Endothelial cell (in vitro differentiated cells): Measurements from ENCODE around the gene LSM14B. TPM values are rescaled to one million over a fixed set of nuclear protein-coding genes. Genes with fewer than 3 reads are reported as not detected.
A peak's percentile ranks its signal among the peaks of the same experiment; 100 is the strongest.

Experiments used
- DNase-seq: peaks from one replicate; pipeline ENCODE4 v3.0.0; 2021; ENCODE audit warnings: low spot score
- H3K27ac Mint-ChIP-seq: one replicate; pipeline ENCODE4 v1.8.0; 2021; ENCODE audit warnings: mixed read lengths, inconsistent platforms; ENCODE audit not compliant: unreplicated experiment
- H3K27me3 Mint-ChIP-seq: one replicate; pipeline ENCODE4 v1.8.0; 2021; ENCODE audit warnings: mild to moderate bottlenecking, moderate library complexity, mixed read lengths, inconsistent platforms; ENCODE audit not compliant: unreplicated experiment
- H3K36me3 Mint-ChIP-seq: one replicate; pipeline ENCODE4 v1.8.0; 2021; ENCODE audit warnings: mild to moderate bottlenecking, low read depth, mixed read lengths, inconsistent platforms; ENCODE audit not compliant: unreplicated experiment
- H3K4me1 Mint-ChIP-seq: one replicate; pipeline ENCODE4 v1.8.0; 2021; ENCODE audit warnings: mild to moderate bottlenecking, mixed read lengths, inconsistent platforms; ENCODE audit not compliant: unreplicated experiment
- H3K4me3 Mint-ChIP-seq: one replicate; pipeline ENCODE4 v1.8.0; 2021; ENCODE audit warnings: mild to moderate bottlenecking, mixed read lengths, inconsistent platforms; ENCODE audit not compliant: unreplicated experiment
- H3K9me3 Mint-ChIP-seq: one replicate; pipeline ENCODE4 v1.8.0; 2021; ENCODE audit warnings: mixed read lengths, inconsistent platforms; ENCODE audit not compliant: unreplicated experiment
- total RNA-seq: library from RNA; stranded (reverse); fragmentation: NEBNext Ultra II Directional; extraction: Animal tissue kit (Norgen Biotek cat#: 25700); gene quantifications from one replicate; pipeline ENCODE4 v1.2.1, GENCODE V29; 2021; ENCODE audit not compliant: unreplicated experiment
- TF ChIP-seq, protein P1 (sequence below): fragments of 200-600 bp; sonication (generic); IDR thresholded peaks from one replicate; pipeline ENCODE4 v1.5.0; 2021; ENCODE audit warnings: antibody characterized with exemption; ENCODE audit not compliant: unreplicated experiment

LSM14B gene
- total RNA-seq, 1 donor from 2014 or later: 35.3 TPM

DNA sequence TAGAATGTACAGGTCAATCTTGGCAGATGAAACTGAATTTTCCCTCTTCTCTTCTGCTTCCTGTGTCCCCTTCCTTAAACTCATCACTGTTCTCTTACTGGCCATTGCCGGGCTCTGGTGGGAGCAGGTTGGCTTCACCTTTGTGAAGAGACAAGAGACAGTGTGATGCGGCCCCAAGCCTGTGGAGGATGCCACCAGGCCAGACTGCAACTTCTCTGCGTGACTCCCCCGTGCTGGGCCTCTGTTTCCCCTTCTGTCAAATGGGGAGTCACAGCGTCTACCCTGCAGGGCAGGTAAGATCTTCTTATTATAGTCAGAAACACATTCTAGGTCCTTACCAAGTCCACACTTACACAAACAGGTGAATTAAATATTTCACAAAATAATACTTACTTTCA, 1.9 kb upstream of the LSM14B start:
- Mint-ChIP-seq H3K27me3 (peaks cover 2% of the 10 kb centered on the region), H3K4me3 (peak overlapping the region; percentile 10), H3K27ac (no peak overlapping the region), H3K36me3 (peaks cover 11% of the 10 kb centered on the region), H3K4me1 (peaks cover 2% of the 10 kb centered on the region), H3K9me3 (no peaks in the 10 kb centered on the region)
- TF ChIP-seq, protein P1, sequence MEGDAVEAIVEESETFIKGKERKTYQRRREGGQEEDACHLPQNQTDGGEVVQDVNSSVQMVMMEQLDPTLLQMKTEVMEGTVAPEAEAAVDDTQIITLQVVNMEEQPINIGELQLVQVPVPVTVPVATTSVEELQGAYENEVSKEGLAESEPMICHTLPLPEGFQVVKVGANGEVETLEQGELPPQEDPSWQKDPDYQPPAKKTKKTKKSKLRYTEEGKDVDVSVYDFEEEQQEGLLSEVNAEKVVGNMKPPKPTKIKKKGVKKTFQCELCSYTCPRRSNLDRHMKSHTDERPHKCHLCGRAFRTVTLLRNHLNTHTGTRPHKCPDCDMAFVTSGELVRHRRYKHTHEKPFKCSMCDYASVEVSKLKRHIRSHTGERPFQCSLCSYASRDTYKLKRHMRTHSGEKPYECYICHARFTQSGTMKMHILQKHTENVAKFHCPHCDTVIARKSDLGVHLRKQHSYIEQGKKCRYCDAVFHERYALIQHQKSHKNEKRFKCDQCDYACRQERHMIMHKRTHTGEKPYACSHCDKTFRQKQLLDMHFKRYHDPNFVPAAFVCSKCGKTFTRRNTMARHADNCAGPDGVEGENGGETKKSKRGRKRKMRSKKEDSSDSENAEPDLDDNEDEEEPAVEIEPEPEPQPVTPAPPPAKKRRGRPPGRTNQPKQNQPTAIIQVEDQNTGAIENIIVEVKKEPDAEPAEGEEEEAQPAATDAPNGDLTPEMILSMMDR: no peak
- no peak for DNase-seq

DNA sequence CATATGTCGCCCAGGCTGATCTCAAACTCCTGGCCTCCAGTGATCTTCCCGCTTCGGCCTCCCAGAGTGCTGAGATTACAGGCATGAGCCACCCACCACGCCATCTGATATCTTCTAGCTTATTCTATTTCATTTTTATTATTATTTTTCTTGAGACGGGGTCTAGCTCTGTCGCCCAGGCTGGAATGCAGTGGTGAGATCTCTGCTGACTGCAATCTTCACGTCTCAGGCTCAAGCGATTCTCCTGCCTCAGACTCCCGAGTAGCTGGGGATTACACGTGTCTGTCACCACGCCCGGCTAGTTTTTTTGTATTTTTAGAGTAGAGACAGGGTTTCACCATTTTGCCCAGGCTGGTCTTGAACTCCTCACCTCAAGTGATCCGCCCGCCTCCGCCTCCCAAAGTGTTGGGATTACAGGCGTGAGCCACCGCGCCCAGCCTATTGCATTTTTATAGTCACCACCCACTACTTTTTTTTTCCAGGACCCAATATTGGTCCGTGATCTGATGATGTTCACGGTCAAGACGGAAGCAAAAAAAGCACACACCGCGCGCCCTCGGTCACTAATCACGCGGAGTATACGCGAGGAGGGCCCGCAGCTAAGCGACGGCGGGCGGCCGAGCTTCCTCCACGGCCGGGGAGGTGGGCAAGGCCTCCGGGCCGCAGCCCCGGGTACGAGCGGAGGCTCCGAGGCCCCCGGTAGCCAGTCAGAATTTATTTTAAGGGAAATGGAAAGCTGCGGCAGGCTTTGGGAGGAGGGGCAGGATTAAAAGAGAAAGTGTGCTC, 1.1 kb upstream of the LSM14B start:
- no peak for DNase-seq
- peaks cover 2% of the 10 kb centered on the region for H3K4me1 Mint-ChIP-seq
- TF ChIP-seq, protein P1: no peak
- no peaks in the 10 kb centered on the region for H3K9me3 Mint-ChIP-seq
- H3K27me3 Mint-ChIP-seq: peaks cover 2% of the 10 kb centered on the region
- peaks cover 11% of the 10 kb centered on the region for H3K36me3 Mint-ChIP-seq
- H3K4me3 Mint-ChIP-seq: peak overlapping the region; percentile 91
- H3K27ac Mint-ChIP-seq: peak overlapping the region; percentile 72

DNA sequence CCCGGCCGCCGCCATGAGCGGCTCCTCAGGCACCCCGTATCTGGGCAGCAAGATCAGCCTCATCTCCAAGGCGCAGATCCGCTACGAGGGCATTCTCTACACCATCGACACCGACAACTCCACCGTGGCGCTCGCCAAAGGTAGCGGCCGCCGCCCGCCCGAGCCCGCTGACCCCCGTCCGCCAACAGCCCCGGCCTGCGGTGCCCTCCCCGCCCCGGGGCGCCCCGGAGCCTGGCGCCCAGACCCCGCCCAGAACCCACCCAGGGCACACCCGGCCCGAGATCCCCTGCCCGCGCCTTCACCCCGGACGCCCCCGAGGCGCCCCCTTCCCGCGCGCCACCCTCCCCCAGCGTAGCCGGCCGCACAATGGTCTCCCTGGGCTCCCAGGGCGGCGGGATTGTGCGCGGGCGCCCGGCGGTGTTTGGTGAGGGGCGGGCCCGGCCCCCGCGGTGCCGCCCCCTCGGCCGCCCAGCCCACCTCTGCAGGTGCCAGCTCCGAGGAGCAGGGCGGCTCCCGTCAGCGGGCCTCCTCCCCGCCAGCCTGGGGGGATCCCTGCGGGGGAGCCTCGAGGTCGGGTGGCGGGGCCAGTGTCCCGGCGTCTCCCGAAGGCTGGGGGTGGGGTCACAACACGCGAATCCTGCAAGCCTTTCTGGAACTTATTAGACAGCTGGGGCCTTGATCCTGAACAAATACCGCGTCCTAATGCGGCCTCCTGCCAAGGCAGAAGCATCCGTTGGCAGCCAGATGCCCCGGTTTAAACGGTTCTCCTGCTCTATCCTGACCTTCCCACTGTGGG, 577 bp downstream of the LSM14B start:
- peaks cover 22% of the 10 kb centered on the region for H3K36me3 Mint-ChIP-seq
- H3K4me1 Mint-ChIP-seq: peaks cover 2% of the 10 kb centered on the region
- no peak for DNase-seq

DNA sequence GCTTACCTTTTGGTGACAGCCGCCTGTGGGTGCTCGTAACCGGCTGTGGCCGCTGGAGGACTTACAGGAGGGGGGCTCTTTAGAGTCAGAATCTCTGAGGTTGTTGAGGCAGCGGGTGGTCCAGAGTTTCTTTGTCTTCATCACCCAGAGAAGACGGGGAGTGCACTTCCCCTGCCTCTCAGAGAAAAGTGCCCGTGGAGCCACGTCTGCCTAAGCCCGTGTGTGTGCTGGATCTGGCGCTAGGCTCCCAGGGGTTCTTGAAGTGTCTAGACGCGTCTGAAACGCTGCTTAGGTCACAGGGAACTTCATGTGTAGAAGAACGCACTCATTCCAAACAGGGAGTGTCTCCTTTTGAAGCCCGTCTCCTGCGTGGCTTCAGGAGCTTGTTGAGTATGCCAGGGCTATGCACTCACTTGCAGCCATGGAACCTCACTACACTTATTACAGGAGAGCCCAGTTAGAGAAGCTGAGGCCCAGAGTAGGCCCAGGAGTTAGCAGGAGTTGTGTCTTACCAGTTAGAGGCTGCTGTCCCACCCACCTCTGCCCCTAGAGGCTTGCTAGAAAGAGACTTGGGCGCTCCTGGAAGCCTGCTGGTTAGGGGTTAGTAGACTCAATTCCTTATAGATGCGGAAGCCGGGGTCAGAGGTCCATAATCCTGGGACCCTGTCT, 1.3 kb downstream of the LSM14B start:
- Mint-ChIP-seq H3K27ac (no peak overlapping the region), H3K4me3 (peak overlapping the region; percentile 91), H3K27me3 (peaks cover 5% of the 10 kb centered on the region), H3K9me3 (no peaks in the 10 kb centered on the region), H3K4me1 (peaks cover 2% of the 10 kb centered on the region), H3K36me3 (peaks cover 27% of the 10 kb centered on the region)
- DNase-seq: no peak
- TF ChIP-seq, protein P1: no peak

More for the DNA sequence above, 577 bp downstream of the LSM14B start:
- H3K27ac Mint-ChIP-seq: no peak overlapping the region
- no peaks in the 10 kb centered on the region for H3K9me3 Mint-ChIP-seq
- TF ChIP-seq, protein P1: no peak
- H3K27me3 Mint-ChIP-seq: peaks cover 3% of the 10 kb centered on the region
- H3K4me3 Mint-ChIP-seq: peak overlapping the region; percentile 91
